T-cell (primary cell): ENCODE measurements around the gene CD84. TPM values are rescaled to one million over a fixed set of nuclear protein-coding genes. Genes with fewer than 3 reads are reported as not detected.
"Not testable (repeated sequence)": the region's sequence is repeated elsewhere in the genome, so short reads cannot be mapped to it uniquely, and the experiment has no call there.

Experiments used
- ATAC-seq, 4 experiments: fragments of 200-7000 bp in 3 of 4; fragments of 150-1000 bp in 1 of 4; cut with Tn5 transposase; replicated peaks in 1 of 4; 1 replicate in 3 of 4; 2 replicates in 1 of 4; pipeline ENCODE4 v1.10.0; 2021; ENCODE audit warnings: moderate library complexity in 3 of 4, mild to moderate bottlenecking in 2 of 4, moderate number of reproducible peaks in 1 of 4
- CTCF ChIA-PET, 2 donors: fragments of 300-600 bp; sonication (Branson Sonifier 250); formaldehyde crosslinking; loops; one replicate each; lab custom pipeline; 2022; ENCODE audit warnings: antibody characterized with exemption in 2 of 2; lab: Charles Lee
- POLR2A ChIA-PET, 2 donors: fragments of 300-600 bp; sonication (Branson Sonifier 250); formaldehyde crosslinking; loops; one replicate each; lab custom pipeline; 2022; ENCODE audit warnings: antibody characterized with exemption in 2 of 2; lab: Charles Lee
- DNase-seq, 35 experiments: peaks; one replicate each; pipeline versions ENCODE4 v3.0.0 to v3.0.0-alpha.2; 2013 to 2023
- H3K27ac ChIP-seq: one replicate; pipeline ENCODE4 v1.5.1; 2013; ENCODE audit warnings: low read length
- H3K27me3 ChIP-seq, 2 experiments: replicated peaks in 1 of 2; 1 replicate in 1 of 2; 2 replicates in 1 of 2; pipeline versions ENCODE4 v1.6.1 to v1.7.0; 2013; ENCODE audit warnings: low read length in 1 of 2, mixed read lengths in 1 of 2; ENCODE audit not compliant: control insufficient read depth in 2 of 2, insufficient read depth in 2 of 2; ENCODE audit errors: extremely low read depth in 1 of 2
- H3K36me3 ChIP-seq, 2 donors: 1 replicate in 1 of 2; 2 replicates in 1 of 2; pipeline versions ENCODE4 v1.6.1 to v1.7.0; 2013; ENCODE audit warnings: low read length in 1 of 2; ENCODE audit not compliant: control insufficient read depth in 2 of 2, insufficient read depth in 1 of 2; ENCODE audit errors: extremely low read depth in 1 of 2
- H3K4me1 ChIP-seq, 2 experiments: 1 replicate in 1 of 2; 2 replicates in 1 of 2; pipeline versions ENCODE4 v1.6.1 to v1.7.0; 2013; ENCODE audit warnings: low read length in 2 of 2, mixed read lengths in 1 of 2; ENCODE audit not compliant: insufficient read depth in 2 of 2, control insufficient read depth in 1 of 2; ENCODE audit errors: extremely low read depth in 1 of 2
- H3K4me3 ChIP-seq, 2 donors: 1 replicate in 1 of 2; 2 replicates in 1 of 2; pipeline versions ENCODE4 v1.5.1 to v1.7.0; 2013; ENCODE audit warnings: mild to moderate bottlenecking in 2 of 2, low read length in 1 of 2, moderate library complexity in 1 of 2; ENCODE audit not compliant: control insufficient read depth in 1 of 2; ENCODE audit errors: extremely low read depth in 1 of 2
- H3K9me3 ChIP-seq: 2 replicates; pipeline ENCODE4 v1.7.0; 2013
- H3K27ac Mint-ChIP-seq, 2 donors: one replicate each; pipeline ENCODE4 v1.8.0; 2020 to 2021; ENCODE audit warnings: mild to moderate bottlenecking in 2 of 2, mixed read lengths in 2 of 2
- H3K27me3 Mint-ChIP-seq, 2 donors: one replicate each; pipeline ENCODE4 v1.8.0; 2021 to 2022; ENCODE audit warnings: mixed read lengths in 2 of 2
- H3K36me3 Mint-ChIP-seq: one replicate; pipeline ENCODE4 v1.8.0; 2021; ENCODE audit warnings: mixed read lengths
- H3K4me1 Mint-ChIP-seq, 3 donors: one replicate each; pipeline ENCODE4 v1.8.0; 2020 to 2022; ENCODE audit warnings: mixed read lengths in 3 of 3, mild to moderate bottlenecking in 1 of 3
- H3K4me3 Mint-ChIP-seq, 3 donors: one replicate each; pipeline ENCODE4 v1.8.0; 2020 to 2022; ENCODE audit warnings: mild to moderate bottlenecking in 3 of 3, mixed read lengths in 3 of 3, moderate library complexity in 3 of 3
- H3K9me3 Mint-ChIP-seq, 3 donors: one replicate each; pipeline ENCODE4 v1.8.0; 2020 to 2022; ENCODE audit warnings: mixed read lengths in 3 of 3
- WGBS: methylation state at CpG from one replicate; pipeline ENCODE4 v1.1.5; 2013; ENCODE audit warnings: missing lambda C conversion rate; ENCODE audit not compliant: insufficient coverage; 5-methylcytosine and 5-hydroxymethylcytosine counted together
- total RNA-seq, 35 experiments: library from RNA in 6 of 35; stranded (reverse) in 6 of 35; fragments of 120-200 nt in 1 of 35; gene quantifications; one replicate each; pipeline versions ENCODE4 v1.2.1 to v1.2.4 and lab custom pipeline; 2013 to 2026

Gene CD84
- total RNA-seq, 5 donors from 2014 or later (not counting 1 experiment from before 2014, with no cell fraction given): 47.5 to 97.4 (median 51.8) TPM

DNA sequence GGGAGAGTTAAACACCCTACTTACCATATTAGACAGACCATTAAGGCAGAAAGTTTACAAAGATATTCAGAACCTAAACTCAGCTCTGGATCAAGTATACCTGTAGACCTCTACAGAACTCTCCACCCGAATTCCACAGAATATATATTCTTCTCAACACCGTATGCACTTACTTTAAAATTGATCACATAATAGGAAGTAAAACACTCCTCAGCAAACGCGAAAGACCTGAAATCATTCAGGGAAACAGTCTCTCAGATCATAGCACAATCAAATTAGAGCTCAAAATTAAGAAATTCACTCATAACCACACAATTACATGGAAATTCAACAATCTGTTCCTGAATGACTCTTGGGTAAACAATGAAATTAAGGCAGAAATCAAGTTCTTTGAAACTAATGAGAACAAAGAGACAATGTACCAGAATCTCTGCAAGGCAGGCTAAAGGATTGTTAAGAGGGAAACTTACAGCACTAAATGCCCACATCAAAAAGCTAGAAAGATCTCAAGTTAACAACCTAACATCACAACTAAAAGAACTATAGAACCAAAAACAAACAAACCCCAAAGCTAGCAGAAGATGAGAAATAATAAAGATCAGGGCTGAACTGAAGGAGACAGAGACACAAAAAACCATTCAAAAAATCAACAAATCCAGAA lies 19.1 kb downstream of the CD84 start:
- peak; percentile 55 to 81 (median 58) for ATAC-seq
- Mint-ChIP-seq H3K36me3 (peaks cover 46% of the 10 kb centered on the region), H3K4me1 (peaks cover 62 to 89% (median 88%) of the 10 kb centered on the region in 3 donors), H3K9me3 (peaks cover 0 to 9% (median 8%) of the 10 kb centered on the region in 3 donors), H3K27me3 (no peaks in the 10 kb centered on the region), H3K4me3 (peak overlapping the region; percentile 66 to 74 (median 74)), H3K27ac (peak overlapping the region; percentile 96 to 99)
- ChIA-PET POLR2A (interaction anchor here (0.6 to 1.1 kb wide), 5 partner anchors 17 to 107 kb away, joined by 3 to 11 read pairs (median 3); no protein-coding TSS in a partner anchor), CTCF (interaction anchor here in 1 of 2 donors (0.6 to 2.2 kb wide), 11 partner anchors 10 to 246 kb away, joined by 3 to 6 read pairs (median 3); partner anchors contain the start of gene SLAMF6)
- Histone ChIP-seq H3K4me1 (peaks cover 20 to 24% of the 10 kb centered on the region in 2 experiments), H3K27me3 (no peaks in the 10 kb centered on the region), H3K4me3 (peak overlapping the region in 1 of 2 donors; percentile 5), H3K36me3 (peaks cover 0 to 10% of the 10 kb centered on the region in 2 donors), H3K9me3 (no peaks in the 10 kb centered on the region), H3K27ac (peak overlapping the region; percentile 83)
- DNase-seq: no peak
- 0% methylated on average over 2 of the region's 4 CpGs for WGBS

GRCh38 chr1:160559437-160559836 lies 19.9 kb downstream of the CD84 start:
- CTCF ChIA-PET: interaction anchor here (0.6 to 2.2 kb wide), 8 partner anchors 8 to 70 kb away, joined by 3 to 6 read pairs (median 3); partner anchors contain the start of gene SLAMF6 (in 1 of the 2)
- Histone ChIP-seq H3K27ac (peak overlapping the region; percentile 83), H3K36me3 (peaks cover 0 to 11% of the 10 kb centered on the region in 2 donors), H3K4me1 (peaks cover 17 to 23% of the 10 kb centered on the region in 2 experiments), H3K4me3 (peak overlapping the region in 1 of 2 donors; percentile 13)
- POLR2A ChIA-PET: interaction anchor here in 1 of 2 donors (0.6 to 0.7 kb wide), 2 partner anchors 16 to 71 kb away, joined by 3 to 11 read pairs; no protein-coding TSS in a partner anchor
- H3K9me3 ChIP-seq, ATAC-seq, H3K9me3 Mint-ChIP-seq, H3K27me3 Mint-ChIP-seq, DNase-seq, H3K27me3 ChIP-seq: not testable (repeated sequence)
- H3K4me1 Mint-ChIP-seq: peaks cover 54 to 82% (median 81%) of the 10 kb centered on the region in 3 donors
- H3K36me3 Mint-ChIP-seq: peaks cover 40% of the 10 kb centered on the region
- H3K4me3 Mint-ChIP-seq: peak overlapping the region; percentile 66 to 74 (median 74)
- whole genome bisulfite sequencing: 14% methylated on average over 1 of the region's 3 CpGs
- peak overlapping the region; percentile 96 to 99 for H3K27ac Mint-ChIP-seq

GRCh38 chr1:160558660-160559380 lies 20.5 kb downstream of the CD84 start:
- Mint-ChIP-seq H3K4me3 (peak overlapping the region; percentile 66 to 74 (median 74)), H3K27ac (peak overlapping the region; percentile 96 to 99), H3K27me3 (no peaks in the 10 kb centered on the region), H3K9me3 (peaks cover 0 to 9% (median 8%) of the 10 kb centered on the region in 3 donors), H3K36me3 (peaks cover 44% of the 10 kb centered on the region), H3K4me1 (peaks cover 52 to 78% (median 75%) of the 10 kb centered on the region in 3 donors)
- Histone ChIP-seq H3K9me3 (no peaks in the 10 kb centered on the region), H3K27ac (peak overlapping the region; percentile 83), H3K27me3 (no peaks in the 10 kb centered on the region), H3K4me1 (peaks cover 16 to 23% of the 10 kb centered on the region in 2 experiments), H3K4me3 (peak overlapping the region in 1 of 2 donors; percentile 13), H3K36me3 (peaks cover 0 to 15% of the 10 kb centered on the region in 2 donors)
- 0% methylated on average over 1 of the region's 4 CpGs for WGBS
- DNase-seq: peak in 1 of 35 experiments; percentile 53
- peak in 1 of 4 experiments; percentile 17 for ATAC-seq
- POLR2A ChIA-PET: interaction anchor here in 1 of 2 donors (1.4 kb wide), 1 partner anchor 19 kb away, joined by 3 read pairs; no protein-coding TSS in a partner anchor
- CTCF ChIA-PET: interaction anchor here (0.6 to 2.2 kb wide), 6 partner anchors 8 to 432 kb away, joined by 3 to 5 read pairs (median 3); no protein-coding TSS in a partner anchor

GRCh38 chr1:160553778-160554177 lies 25.5 kb downstream of the CD84 start:
- peaks cover 54% of the 10 kb centered on the region for H3K36me3 Mint-ChIP-seq
- ChIA-PET CTCF (no interaction called here), POLR2A (interaction anchor here in 1 of 2 donors (0.9 kb wide), 1 partner anchor 20 kb away, joined by 7 read pairs; no protein-coding TSS in a partner anchor)
- H3K36me3 ChIP-seq: peaks cover 6 to 60% of the 10 kb centered on the region in 2 donors
- no peak for ATAC-seq
- peak overlapping the region; percentile 48 to 52 for H3K27ac Mint-ChIP-seq
- DNase-seq: no peak
- H3K9me3 Mint-ChIP-seq: no peaks in the 10 kb centered on the region
- no peak overlapping the region for H3K4me3 Mint-ChIP-seq
- H3K27ac ChIP-seq: no peak overlapping the region
- H3K4me1 ChIP-seq: peaks cover 0 to 34% of the 10 kb centered on the region in 2 experiments
- H3K27me3 ChIP-seq: no peaks in the 10 kb centered on the region
- H3K9me3 ChIP-seq: no peaks in the 10 kb centered on the region
- H3K4me1 Mint-ChIP-seq: peaks cover 38 to 60% (median 46%) of the 10 kb centered on the region in 3 donors
- 91% methylated on average over 2 of the region's 4 CpGs for WGBS
- no peaks in the 10 kb centered on the region for H3K27me3 Mint-ChIP-seq
- H3K4me3 ChIP-seq: no peak overlapping the region

DNA sequence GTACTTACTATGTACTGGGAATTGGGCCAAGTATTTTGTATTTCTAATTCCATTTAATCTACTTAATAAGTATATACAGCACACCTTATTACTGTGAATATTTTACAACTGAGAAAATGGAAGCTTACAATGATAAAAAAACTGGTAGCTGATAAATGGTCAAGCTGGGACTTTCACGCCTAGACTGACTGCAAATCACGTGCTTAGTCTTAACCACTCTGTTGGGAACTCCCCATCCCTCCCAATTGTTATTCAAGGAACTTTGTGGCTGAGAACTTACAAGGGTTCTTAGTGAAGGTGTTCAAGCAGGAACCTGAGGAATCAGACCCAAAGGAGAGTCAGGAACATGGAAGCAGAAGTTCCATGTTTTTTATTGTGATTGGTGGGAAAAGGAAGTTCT lies 26.9 kb downstream of the CD84 start:
- H3K27me3 ChIP-seq: no peaks in the 10 kb centered on the region

More for the DNA sequence above, 26.9 kb downstream of the CD84 start:
- CTCF ChIA-PET: interaction anchor here in 1 of 2 donors (0.7 to 1.4 kb wide), 3 partner anchors 12 to 66 kb away, joined by 3 to 5 read pairs (median 3); no protein-coding TSS in a partner anchor
- H3K4me1 Mint-ChIP-seq: peaks cover 29 to 57% (median 33%) of the 10 kb centered on the region in 3 donors
- ATAC-seq (no peak), DNase-seq (no peak)
- peaks cover 6 to 72% of the 10 kb centered on the region in 2 donors for H3K36me3 ChIP-seq
- no peak overlapping the region for H3K4me3 Mint-ChIP-seq
- WGBS: no CpG with 5 or more reads among the region's 2 CpGs
- no peak overlapping the region for H3K27ac ChIP-seq
- H3K9me3 ChIP-seq: no peaks in the 10 kb centered on the region
- H3K27ac Mint-ChIP-seq: peak overlapping the region in 1 of 2 donors; percentile 48
- peaks cover 62% of the 10 kb centered on the region for H3K36me3 Mint-ChIP-seq
- POLR2A ChIA-PET: interaction anchor here in 1 of 2 donors (0.6 kb wide), 1 partner anchor 156 kb away, joined by 3 read pairs; no protein-coding TSS in a partner anchor
- no peaks in the 10 kb centered on the region for H3K9me3 Mint-ChIP-seq
- H3K4me3 ChIP-seq: no peak overlapping the region
- H3K27me3 Mint-ChIP-seq: no peaks in the 10 kb centered on the region
- H3K4me1 ChIP-seq: peaks cover 0 to 21% of the 10 kb centered on the region in 2 experiments
